Endothelial cell of umbilical vein (primary cell): ENCODE data around the gene LTBP2.

Experiments
- CTCF ChIP-seq, 2 donors: IDR thresholded peaks; 1 replicate in 1 of 2; 2 replicates in 1 of 2; pipeline ENCODE4 v1.5.1; 2011; ENCODE audit warnings: low read length in 2 of 2, mild to moderate bottlenecking in 2 of 2, moderate library complexity in 2 of 2, control low read depth in 1 of 2, inconsistent platforms in 1 of 2, low read depth in 1 of 2; ENCODE audit not compliant: insufficient read depth in 1 of 2; ENCODE audit errors: extremely low read depth in 1 of 2
- MAX ChIP-seq: IDR thresholded peaks from 2 replicates; pipeline ENCODE4 v1.6.1; 2011; ENCODE audit not compliant: insufficient read depth, insufficient read length
- POLR2A ChIP-seq: IDR thresholded peaks from 2 replicates; pipeline ENCODE4 v1.6.1; 2012; ENCODE audit warnings: low read depth, mild to moderate bottlenecking, control low read depth, low read length
- POLR2AphosphoS5 ChIP-seq: IDR thresholded peaks from 2 replicates; pipeline ENCODE4 v1.6.1; 2012; ENCODE audit warnings: low read depth, mild to moderate bottlenecking, control low read depth, low read length, moderate library complexity; ENCODE audit not compliant: insufficient read depth

- TF ChIP-seq CTCF (IDR thresholded peaks at IDR 0.05; ENCODE audit: extremely low read depth in 1 of 2, insufficient read depth in 1 of 2, low read depth in 1 of 2, low read length in 2 of 2), result no peak
- TF ChIP-seq MAX, result no peak
- TF ChIP-seq POLR2AphosphoS5, result no peak
- no peak for TF ChIP-seq POLR2A
Observed at GRCh38 chr14:74645756-74646470, 33.9 kb upstream of the LTBP2 start.
